Measurements from ENCODE around the gene YIPF5. TPM values are rescaled to one million over a fixed set of nuclear protein-coding genes. Genes with fewer than 3 reads are reported as not detected.

The YIPF5 gene
- polyA plus RNA-seq, 1 experiment, result 91.7 TPM

DNA sequence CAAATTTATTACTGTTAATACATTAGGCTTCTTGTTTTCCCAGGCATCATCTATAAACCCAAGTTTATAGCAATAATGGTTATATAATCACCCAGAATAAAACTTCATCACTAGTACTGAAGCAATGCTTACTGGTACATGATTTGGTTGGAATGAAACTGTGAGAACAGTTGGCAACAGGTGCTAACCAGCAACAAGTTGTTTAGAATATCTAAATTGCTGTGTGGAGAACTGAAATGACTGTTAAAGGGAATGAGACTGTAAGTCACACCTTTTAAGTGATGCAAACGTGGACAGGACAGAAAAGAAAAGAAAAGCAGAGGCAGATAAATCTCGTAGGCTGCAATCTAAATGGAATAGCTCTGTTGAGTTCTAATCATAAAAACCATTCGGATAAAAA lies 2.5 kb downstream of the YIPF5 start:
- H3K4me3 ChIP-seq (ENCODE audit: low read depth, low read length), result no peak overlapping the region
- ChIA-PET POLR2A (no interaction called here), CTCF (no interaction called here)
- H3K36me3 ChIP-seq (ENCODE audit: control insufficient read depth, insufficient read depth, low read length), result peaks cover 8% of the 10 kb centered on the region
- TF ChIP-seq, protein P1, sequence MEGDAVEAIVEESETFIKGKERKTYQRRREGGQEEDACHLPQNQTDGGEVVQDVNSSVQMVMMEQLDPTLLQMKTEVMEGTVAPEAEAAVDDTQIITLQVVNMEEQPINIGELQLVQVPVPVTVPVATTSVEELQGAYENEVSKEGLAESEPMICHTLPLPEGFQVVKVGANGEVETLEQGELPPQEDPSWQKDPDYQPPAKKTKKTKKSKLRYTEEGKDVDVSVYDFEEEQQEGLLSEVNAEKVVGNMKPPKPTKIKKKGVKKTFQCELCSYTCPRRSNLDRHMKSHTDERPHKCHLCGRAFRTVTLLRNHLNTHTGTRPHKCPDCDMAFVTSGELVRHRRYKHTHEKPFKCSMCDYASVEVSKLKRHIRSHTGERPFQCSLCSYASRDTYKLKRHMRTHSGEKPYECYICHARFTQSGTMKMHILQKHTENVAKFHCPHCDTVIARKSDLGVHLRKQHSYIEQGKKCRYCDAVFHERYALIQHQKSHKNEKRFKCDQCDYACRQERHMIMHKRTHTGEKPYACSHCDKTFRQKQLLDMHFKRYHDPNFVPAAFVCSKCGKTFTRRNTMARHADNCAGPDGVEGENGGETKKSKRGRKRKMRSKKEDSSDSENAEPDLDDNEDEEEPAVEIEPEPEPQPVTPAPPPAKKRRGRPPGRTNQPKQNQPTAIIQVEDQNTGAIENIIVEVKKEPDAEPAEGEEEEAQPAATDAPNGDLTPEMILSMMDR (IDR thresholded peaks at IDR 0.05; ENCODE audit: insufficient read depth, low read depth, low read length), result no peak
- no peaks in the 10 kb centered on the region for H3K27me3 ChIP-seq (ENCODE audit: control insufficient read depth, insufficient read depth, low read length)
- no peak for DNase-seq (ENCODE audit: low read depth)

DNA sequence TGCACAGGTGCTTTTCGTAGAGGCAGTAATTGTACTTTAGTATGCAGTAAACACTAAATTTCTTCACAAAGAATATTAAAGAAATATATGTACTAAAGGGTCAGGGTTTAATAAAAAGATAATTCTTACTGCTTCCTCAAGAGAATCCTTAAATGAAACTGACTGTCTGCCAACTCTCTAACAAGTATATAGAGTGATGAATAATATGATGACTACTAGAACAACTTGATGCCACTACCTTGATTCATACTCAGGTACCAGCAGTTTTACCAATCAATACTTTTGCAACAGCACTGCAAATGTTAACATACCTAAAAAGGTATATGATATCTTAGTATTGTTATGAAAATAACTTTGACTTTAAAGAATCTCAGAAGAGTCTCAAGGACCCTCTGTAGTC lies 3.8 kb downstream of the YIPF5 start:
- Histone ChIP-seq H3K4me3 (ENCODE audit: low read depth, low read length) (no peak overlapping the region), H3K36me3 (ENCODE audit: control insufficient read depth, insufficient read depth, low read length) (peaks cover 8% of the 10 kb centered on the region), H3K27me3 (ENCODE audit: control insufficient read depth, insufficient read depth, low read length) (no peaks in the 10 kb centered on the region)
- CTCF ChIA-PET, result no interaction called here
- POLR2A ChIA-PET, result no interaction called here
- no peak for DNase-seq (ENCODE audit: low read depth)
- TF ChIP-seq, protein P1 (IDR thresholded peaks at IDR 0.05; ENCODE audit: insufficient read depth, low read depth, low read length), result no peak

DNA sequence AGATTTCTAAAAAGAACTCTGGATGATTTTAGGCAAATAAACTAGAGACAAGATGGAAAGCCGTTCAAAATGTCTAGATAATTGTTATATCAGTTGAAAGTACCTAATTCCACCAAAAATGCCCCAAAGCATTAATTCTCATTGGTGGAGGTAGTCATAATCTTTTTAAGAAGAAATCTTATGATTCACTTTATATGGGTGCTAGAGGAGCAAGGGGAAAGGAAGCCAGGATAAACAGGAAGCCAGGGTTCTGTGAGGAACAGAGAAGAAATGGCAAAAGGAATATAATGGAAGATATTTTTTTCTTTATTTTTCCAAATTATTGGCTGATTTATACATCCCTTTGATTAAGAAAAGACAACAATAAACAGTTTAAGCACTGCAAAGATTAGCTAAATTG lies 7.8 kb downstream of the YIPF5 start:
- TF ChIP-seq, protein P1 (IDR thresholded peaks at IDR 0.05; ENCODE audit: insufficient read depth, low read depth, low read length), result no peak
- H3K27me3 ChIP-seq (ENCODE audit: control insufficient read depth, insufficient read depth, low read length), result no peaks in the 10 kb centered on the region
- ChIA-PET CTCF (no interaction called here), POLR2A (no interaction called here)
- no peak overlapping the region for H3K4me3 ChIP-seq (ENCODE audit: low read depth, low read length)
- H3K36me3 ChIP-seq (ENCODE audit: control insufficient read depth, insufficient read depth, low read length), result peaks cover 12% of the 10 kb centered on the region
- no peak for DNase-seq (ENCODE audit: low read depth)

DNA sequence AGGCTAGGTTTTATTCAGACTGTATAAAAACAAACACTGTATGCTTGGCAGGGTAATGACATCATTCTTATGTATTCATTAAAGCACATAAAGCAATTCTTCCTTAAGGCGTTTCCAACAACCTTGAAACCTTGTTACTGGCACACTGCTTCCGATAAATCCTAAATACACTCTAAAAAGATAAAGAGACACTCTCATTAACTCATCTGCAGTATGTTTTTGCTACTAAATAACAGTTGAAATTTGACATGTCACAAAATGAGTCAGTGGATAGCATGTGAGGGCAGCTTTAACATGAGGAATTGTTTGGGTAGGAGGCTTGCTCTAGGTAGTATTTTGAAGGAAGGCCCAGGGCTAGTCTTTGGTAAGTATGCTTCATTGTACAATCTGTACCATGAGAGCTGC lies 13.7 kb downstream of the YIPF5 start:
- TF ChIP-seq, protein P1 (IDR thresholded peaks at IDR 0.05; ENCODE audit: insufficient read depth, low read depth, low read length), result no peak
- POLR2A ChIA-PET, result no interaction called here
- H3K27me3 ChIP-seq (ENCODE audit: control insufficient read depth, insufficient read depth, low read length), result no peaks in the 10 kb centered on the region
- no peak overlapping the region for H3K4me3 ChIP-seq (ENCODE audit: low read depth, low read length)
- DNase-seq (ENCODE audit: low read depth), result no peak
- CTCF ChIA-PET, result no interaction called here
- peaks cover 4% of the 10 kb centered on the region; the same call in 1 of the 2 replicates for H3K36me3 ChIP-seq (ENCODE audit: control insufficient read depth, insufficient read depth, low read length)

DNA sequence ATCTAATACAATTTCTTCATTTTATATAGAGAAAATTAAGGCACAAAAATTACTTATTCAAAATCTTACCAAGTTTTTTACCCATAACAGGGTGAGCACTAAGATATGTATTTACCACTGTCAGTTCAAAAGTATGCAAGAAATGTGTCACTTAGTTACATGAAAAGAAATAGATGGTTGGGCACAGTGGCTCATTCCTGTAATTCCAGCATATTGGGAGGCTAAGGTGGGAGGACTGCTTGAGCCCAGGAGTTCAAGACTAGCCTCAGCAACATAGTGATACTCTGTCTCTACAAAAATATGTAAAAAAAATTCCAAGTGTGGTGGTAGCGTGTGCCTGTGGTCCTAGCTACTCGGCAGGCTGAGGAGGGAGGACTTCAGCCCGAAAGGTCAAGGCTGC lies 19.4 kb downstream of the YIPF5 start:
- ChIA-PET CTCF (no interaction called here), POLR2A (no interaction called here)
- DNase-seq (ENCODE audit: low read depth), result no peak

More for the DNA sequence above, 19.4 kb downstream of the YIPF5 start:
- no peaks in the 10 kb centered on the region for H3K36me3 ChIP-seq (ENCODE audit: control insufficient read depth, insufficient read depth, low read length)
- no peak overlapping the region for H3K4me3 ChIP-seq (ENCODE audit: low read depth, low read length)
- TF ChIP-seq, protein P1 (IDR thresholded peaks at IDR 0.05; ENCODE audit: insufficient read depth, low read depth, low read length), result no peak
- no peaks in the 10 kb centered on the region for H3K27me3 ChIP-seq (ENCODE audit: control insufficient read depth, insufficient read depth, low read length)

Data from BJ (cell line).